GM08714 (cell line): ENCODE measurements around the gene ROCK2.

Experiments
- H3K4me3 ChIP-seq: fragments of 200-500 bp; sonication (Bioruptor generic); 2 replicates; pipeline ENCODE4 v1.5.1; 2014; ENCODE audit warnings: mild to moderate bottlenecking, low read length, inconsistent platforms
- ZNF274 ChIP-seq: IDR thresholded peaks from 2 replicates; pipeline ENCODE4 v1.6.1; 2012; ENCODE audit warnings: mild to moderate bottlenecking, low read depth, low read length

ROCK2 gene

GRCh38 chr2:11319939-11320338 is 24.5 kb downstream of the ROCK2 start:
- no peak overlapping the region for H3K4me3 ChIP-seq
- no peak for TF ChIP-seq ZNF274

GRCh38 chr2:11315074-11315705 is 29.2 kb downstream of the ROCK2 start:
- no peak for TF ChIP-seq ZNF274
- H3K4me3 ChIP-seq, result no peak overlapping the region

GRCh38 chr2:11314487-11314886 is 29.9 kb downstream of the ROCK2 start:
- TF ChIP-seq ZNF274, result no peak
- no peak overlapping the region for H3K4me3 ChIP-seq

- H3K4me3 ChIP-seq, result no peak overlapping the region
- TF ChIP-seq ZNF274, result no peak
Measured at GRCh38 chr2:11312770-11313471, 31.5 kb downstream of the ROCK2 start.

- no peak for TF ChIP-seq ZNF274
- no peak overlapping the region for H3K4me3 ChIP-seq
Measured at GRCh38 chr2:11311543-11311942, 32.9 kb downstream of the ROCK2 start.

- TF ChIP-seq ZNF274, result no peak
- H3K4me3 ChIP-seq, result no peak overlapping the region
Measured at GRCh38 chr2:11310212-11310611, 34.2 kb downstream of the ROCK2 start.

- no peak overlapping the region for H3K4me3 ChIP-seq
- TF ChIP-seq ZNF274, result no peak
Measured at GRCh38 chr2:11309706-11310105, 34.7 kb downstream of the ROCK2 start.

GRCh38 chr2:11307764-11308415 is 36.5 kb downstream of the ROCK2 start:
- H3K4me3 ChIP-seq, result no peak overlapping the region
- TF ChIP-seq ZNF274, result no peak

- TF ChIP-seq ZNF274, result no peak
- no peak overlapping the region for H3K4me3 ChIP-seq
Measured at GRCh38 chr2:11305958-11306357, 38.5 kb downstream of the ROCK2 start.

GRCh38 chr2:11305338-11305737 is 39.1 kb downstream of the ROCK2 start:
- TF ChIP-seq ZNF274, result no peak
- no peak overlapping the region for H3K4me3 ChIP-seq

- H3K4me3 ChIP-seq, result no peak overlapping the region
- no peak for TF ChIP-seq ZNF274
Measured at GRCh38 chr2:11304476-11304875, 40.0 kb downstream of the ROCK2 start.

- no peak for TF ChIP-seq ZNF274
- H3K4me3 ChIP-seq, result no peak overlapping the region
Measured at GRCh38 chr2:11303290-11304013, 41.0 kb downstream of the ROCK2 start.

- H3K4me3 ChIP-seq, result no peak overlapping the region
- TF ChIP-seq ZNF274, result no peak
Measured at GRCh38 chr2:11299439-11299838, 45.0 kb downstream of the ROCK2 start.

GRCh38 chr2:11298592-11298991 is 45.8 kb downstream of the ROCK2 start:
- no peak overlapping the region for H3K4me3 ChIP-seq
- TF ChIP-seq ZNF274, result no peak
